ENCODE data around the gene WDFY4. TPM values are rescaled to one million over a fixed set of nuclear protein-coding genes. Genes with fewer than 3 reads are reported as not detected.

WDFY4 gene
- total RNA-seq, 2 donors from 2014 or later = not detected

- no peak overlapping the region for H3K9ac ChIP-seq (ENCODE audit: extremely low read depth, low read length, poor library complexity, severe bottlenecking)
- no peaks in the 10 kb centered on the region for H3K27me3 ChIP-seq (ENCODE audit: control insufficient read depth, insufficient read depth, low read length, poor library complexity, severe bottlenecking)
- Mint-ChIP-seq H3K27ac (no peak overlapping the region), H3K36me3 (ENCODE audit: low read depth) (no peaks in the 10 kb centered on the region), H3K4me1 (no peaks in the 10 kb centered on the region), H3K9me3 (no peaks in the 10 kb centered on the region), H3K4me3 (no peak overlapping the region), H3K27me3 (ENCODE audit: insufficient read depth) (peaks cover 15% of the 10 kb centered on the region)
- H3K36me3 ChIP-seq (ENCODE audit: control insufficient read depth, insufficient read depth, low read length) = no peaks in the 10 kb centered on the region
- no peak for DNase-seq
- H3K4me1 ChIP-seq (ENCODE audit: control insufficient read depth, insufficient read depth, low read length) = no peaks in the 10 kb centered on the region
- H3K4me3 ChIP-seq (ENCODE audit: low read length) = no peak overlapping the region
- H3K9me3 ChIP-seq (ENCODE audit: control insufficient read depth, low read length) = no peaks in the 10 kb centered on the region
- TF ChIP-seq CTCF (conservative IDR thresholded peaks at IDR 0.05) = no peak
- 92 to 96% methylated on average over 4 to 9 of the region's 9 CpGs for WGBS, 2 experiments (ENCODE audit: insufficient coverage in 1 of 2, insufficient read length in 1 of 2)
- no peak overlapping the region for H3K27ac ChIP-seq (ENCODE audit: low read depth, low read length)
Observed at GRCh38 chr10:48794074-48794473, 109.4 kb downstream of the WDFY4 start.

- H3K9me3 Mint-ChIP-seq = peaks cover 5% of the 10 kb centered on the region
- no peak for DNase-seq
- no peak for TF ChIP-seq CTCF (conservative IDR thresholded peaks at IDR 0.05)
- H3K4me3 Mint-ChIP-seq = no peak overlapping the region
- Histone ChIP-seq H3K27me3 (ENCODE audit: control insufficient read depth, insufficient read depth, low read length, poor library complexity, severe bottlenecking) (no peaks in the 10 kb centered on the region), H3K9me3 (ENCODE audit: control insufficient read depth, low read length) (no peaks in the 10 kb centered on the region), H3K9ac (ENCODE audit: extremely low read depth, low read length, poor library complexity, severe bottlenecking) (no peak overlapping the region), H3K4me3 (ENCODE audit: low read length) (no peak overlapping the region), H3K27ac (ENCODE audit: low read depth, low read length) (no peak overlapping the region), H3K4me1 (ENCODE audit: control insufficient read depth, insufficient read depth, low read length) (no peaks in the 10 kb centered on the region), H3K36me3 (ENCODE audit: control insufficient read depth, insufficient read depth, low read length) (no peaks in the 10 kb centered on the region)
- no peaks in the 10 kb centered on the region for H3K36me3 Mint-ChIP-seq (ENCODE audit: low read depth)
- no peak overlapping the region for H3K27ac Mint-ChIP-seq
- H3K27me3 Mint-ChIP-seq (ENCODE audit: insufficient read depth) = peaks cover 11% of the 10 kb centered on the region
- 92 to 100% methylated on average over 1 to 2 of the region's 2 CpGs for WGBS, 2 experiments (ENCODE audit: insufficient coverage in 1 of 2, insufficient read length in 1 of 2)
- H3K4me1 Mint-ChIP-seq = no peaks in the 10 kb centered on the region
Observed at GRCh38 chr10:48796713-48797245, 112.1 kb downstream of the WDFY4 start.

- H3K4me1 Mint-ChIP-seq = no peaks in the 10 kb centered on the region
- TF ChIP-seq CTCF (conservative IDR thresholded peaks at IDR 0.05) = no peak
- Histone ChIP-seq H3K36me3 (ENCODE audit: control insufficient read depth, insufficient read depth, low read length) (no peaks in the 10 kb centered on the region), H3K9ac (ENCODE audit: extremely low read depth, low read length, poor library complexity, severe bottlenecking) (no peak overlapping the region), H3K27me3 (ENCODE audit: control insufficient read depth, insufficient read depth, low read length, poor library complexity, severe bottlenecking) (no peaks in the 10 kb centered on the region), H3K27ac (ENCODE audit: low read depth, low read length) (no peak overlapping the region), H3K9me3 (ENCODE audit: control insufficient read depth, low read length) (no peaks in the 10 kb centered on the region), H3K4me3 (ENCODE audit: low read length) (no peak overlapping the region), H3K4me1 (ENCODE audit: control insufficient read depth, insufficient read depth, low read length) (no peaks in the 10 kb centered on the region)
- H3K27ac Mint-ChIP-seq = no peak overlapping the region
- H3K27me3 Mint-ChIP-seq (ENCODE audit: insufficient read depth) = peaks cover 7% of the 10 kb centered on the region
- H3K4me3 Mint-ChIP-seq = no peak overlapping the region
- DNase-seq = no peak
- peaks cover 5% of the 10 kb centered on the region for H3K9me3 Mint-ChIP-seq
- no peaks in the 10 kb centered on the region for H3K36me3 Mint-ChIP-seq (ENCODE audit: low read depth)
- 80 to 92% methylated on average over 1 to 2 of the region's 4 CpGs for WGBS, 2 experiments (ENCODE audit: insufficient coverage in 1 of 2, insufficient read length in 1 of 2)
Observed at GRCh38 chr10:48797830-48798229, 113.2 kb downstream of the WDFY4 start.

Measured in endodermal cell (in vitro differentiated cells).